ENCODE measurements around the gene FCER1G.

DNA sequence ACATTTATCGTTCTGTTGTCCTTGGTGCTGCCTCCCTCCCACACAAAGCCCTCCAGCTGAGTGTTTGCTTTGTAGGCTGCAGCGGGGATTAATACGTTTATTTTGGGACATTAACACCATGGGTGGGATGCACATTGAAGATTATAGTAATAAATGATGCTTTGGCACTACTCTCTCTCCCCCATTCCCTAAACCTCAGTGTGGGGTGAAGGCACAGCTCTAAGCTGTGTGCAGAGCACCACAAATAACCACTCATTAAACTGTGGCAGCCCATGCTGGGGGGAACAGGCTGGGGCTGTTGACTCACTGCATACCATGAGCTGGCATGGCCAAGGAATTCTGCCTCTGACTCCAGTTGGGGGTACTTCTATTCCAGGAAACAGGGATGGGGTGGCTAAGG lies 51.1 kb downstream of the FCER1G start:
- TF ChIP-seq, protein P1, sequence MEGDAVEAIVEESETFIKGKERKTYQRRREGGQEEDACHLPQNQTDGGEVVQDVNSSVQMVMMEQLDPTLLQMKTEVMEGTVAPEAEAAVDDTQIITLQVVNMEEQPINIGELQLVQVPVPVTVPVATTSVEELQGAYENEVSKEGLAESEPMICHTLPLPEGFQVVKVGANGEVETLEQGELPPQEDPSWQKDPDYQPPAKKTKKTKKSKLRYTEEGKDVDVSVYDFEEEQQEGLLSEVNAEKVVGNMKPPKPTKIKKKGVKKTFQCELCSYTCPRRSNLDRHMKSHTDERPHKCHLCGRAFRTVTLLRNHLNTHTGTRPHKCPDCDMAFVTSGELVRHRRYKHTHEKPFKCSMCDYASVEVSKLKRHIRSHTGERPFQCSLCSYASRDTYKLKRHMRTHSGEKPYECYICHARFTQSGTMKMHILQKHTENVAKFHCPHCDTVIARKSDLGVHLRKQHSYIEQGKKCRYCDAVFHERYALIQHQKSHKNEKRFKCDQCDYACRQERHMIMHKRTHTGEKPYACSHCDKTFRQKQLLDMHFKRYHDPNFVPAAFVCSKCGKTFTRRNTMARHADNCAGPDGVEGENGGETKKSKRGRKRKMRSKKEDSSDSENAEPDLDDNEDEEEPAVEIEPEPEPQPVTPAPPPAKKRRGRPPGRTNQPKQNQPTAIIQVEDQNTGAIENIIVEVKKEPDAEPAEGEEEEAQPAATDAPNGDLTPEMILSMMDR (IDR thresholded peaks at IDR 0.05 in 8 of 11, conservative IDR thresholded peaks at IDR 0.05 in 3 of 11) = no peak
- TF ChIP-seq POLR2A (IDR thresholded peaks at IDR 0.05) (no peak), POLR2AphosphoS5 (IDR thresholded peaks at IDR 0.05) (no peak)
